HG02938 (cell line): ENCODE measurements around the gene OR51V1.
"Not testable (repeated sequence)": the region's sequence is repeated elsewhere in the genome, so short reads cannot be mapped to it uniquely, and the experiment has no call there.

Experiments
- ATAC-seq: cut with Tn5 transposase; IDR thresholded peaks from one replicate; pipeline ENCODE4 v1.9.1; 2021; ENCODE audit warnings: mild to moderate bottlenecking, moderate library complexity; ENCODE audit not compliant: unreplicated experiment

OR51V1 gene

GRCh38 chr11:5174934-5175333, 25.5 kb downstream of the OR51V1 start:
- no peak for ATAC-seq

- no peak for ATAC-seq
Measured at GRCh38 chr11:5171856-5172255, 28.6 kb downstream of the OR51V1 start.

- ATAC-seq, result not testable (repeated sequence)
Measured at GRCh38 chr11:5165898-5166297, 34.6 kb downstream of the OR51V1 start.

GRCh38 chr11:5164807-5165206, 35.7 kb downstream of the OR51V1 start:
- ATAC-seq, result not testable (repeated sequence)

- not testable (repeated sequence) for ATAC-seq
Measured at GRCh38 chr11:5161045-5161444, 39.4 kb downstream of the OR51V1 start.

GRCh38 chr11:5160217-5160616, 40.3 kb downstream of the OR51V1 start:
- not testable (repeated sequence) for ATAC-seq

- no peak for ATAC-seq
Measured at GRCh38 chr11:5159806-5160205, 40.7 kb downstream of the OR51V1 start.

- no peak for ATAC-seq
Measured at GRCh38 chr11:5154657-5155056, 45.8 kb downstream of the OR51V1 start, which contains the start of gene OR52A1. TSS of gene OR52A1 (minus strand) at chr11:5154757. CDS start at chr11:5152369, 2,388 bp downstream.

GRCh38 chr11:5153574-5154431, 46.7 kb downstream of the OR51V1 start:
- ATAC-seq, result no peak

- ATAC-seq, result no peak
Measured at GRCh38 chr11:5151713-5152153, 48.7 kb downstream of the OR51V1 start.
